ENCODE data around the gene UGT1A9.

DNA sequence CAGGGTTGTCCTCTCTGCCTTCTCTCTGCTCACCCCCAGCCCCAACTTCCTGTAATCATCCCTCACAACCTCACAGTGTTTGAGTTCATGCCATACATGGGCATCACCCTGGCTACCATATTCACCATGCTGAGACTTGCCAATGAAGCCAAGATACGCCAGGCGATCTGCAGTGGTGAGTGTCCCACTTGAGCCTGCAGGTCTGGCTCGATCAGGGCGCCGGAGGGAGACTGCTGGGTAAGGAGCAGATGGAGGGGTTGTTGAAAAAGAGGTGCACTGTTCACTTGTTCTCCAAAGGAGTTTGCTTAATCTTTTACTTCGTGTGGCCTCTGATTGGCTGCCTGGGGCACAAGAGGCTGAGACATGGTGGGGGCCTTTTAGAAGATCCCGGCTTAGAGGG lies 121.0 kb downstream of the UGT1A9 start:
- TF ChIP-seq, protein P1, sequence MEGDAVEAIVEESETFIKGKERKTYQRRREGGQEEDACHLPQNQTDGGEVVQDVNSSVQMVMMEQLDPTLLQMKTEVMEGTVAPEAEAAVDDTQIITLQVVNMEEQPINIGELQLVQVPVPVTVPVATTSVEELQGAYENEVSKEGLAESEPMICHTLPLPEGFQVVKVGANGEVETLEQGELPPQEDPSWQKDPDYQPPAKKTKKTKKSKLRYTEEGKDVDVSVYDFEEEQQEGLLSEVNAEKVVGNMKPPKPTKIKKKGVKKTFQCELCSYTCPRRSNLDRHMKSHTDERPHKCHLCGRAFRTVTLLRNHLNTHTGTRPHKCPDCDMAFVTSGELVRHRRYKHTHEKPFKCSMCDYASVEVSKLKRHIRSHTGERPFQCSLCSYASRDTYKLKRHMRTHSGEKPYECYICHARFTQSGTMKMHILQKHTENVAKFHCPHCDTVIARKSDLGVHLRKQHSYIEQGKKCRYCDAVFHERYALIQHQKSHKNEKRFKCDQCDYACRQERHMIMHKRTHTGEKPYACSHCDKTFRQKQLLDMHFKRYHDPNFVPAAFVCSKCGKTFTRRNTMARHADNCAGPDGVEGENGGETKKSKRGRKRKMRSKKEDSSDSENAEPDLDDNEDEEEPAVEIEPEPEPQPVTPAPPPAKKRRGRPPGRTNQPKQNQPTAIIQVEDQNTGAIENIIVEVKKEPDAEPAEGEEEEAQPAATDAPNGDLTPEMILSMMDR (conservative IDR thresholded peaks at IDR 0.05): no peak
- no peak for TF ChIP-seq EZH2 (IDR thresholded peaks at IDR 0.05; ENCODE audit: low read depth)

Measured in PC-9 (cell line).